ENCODE measurements around the gene SKAP1.

DNA sequence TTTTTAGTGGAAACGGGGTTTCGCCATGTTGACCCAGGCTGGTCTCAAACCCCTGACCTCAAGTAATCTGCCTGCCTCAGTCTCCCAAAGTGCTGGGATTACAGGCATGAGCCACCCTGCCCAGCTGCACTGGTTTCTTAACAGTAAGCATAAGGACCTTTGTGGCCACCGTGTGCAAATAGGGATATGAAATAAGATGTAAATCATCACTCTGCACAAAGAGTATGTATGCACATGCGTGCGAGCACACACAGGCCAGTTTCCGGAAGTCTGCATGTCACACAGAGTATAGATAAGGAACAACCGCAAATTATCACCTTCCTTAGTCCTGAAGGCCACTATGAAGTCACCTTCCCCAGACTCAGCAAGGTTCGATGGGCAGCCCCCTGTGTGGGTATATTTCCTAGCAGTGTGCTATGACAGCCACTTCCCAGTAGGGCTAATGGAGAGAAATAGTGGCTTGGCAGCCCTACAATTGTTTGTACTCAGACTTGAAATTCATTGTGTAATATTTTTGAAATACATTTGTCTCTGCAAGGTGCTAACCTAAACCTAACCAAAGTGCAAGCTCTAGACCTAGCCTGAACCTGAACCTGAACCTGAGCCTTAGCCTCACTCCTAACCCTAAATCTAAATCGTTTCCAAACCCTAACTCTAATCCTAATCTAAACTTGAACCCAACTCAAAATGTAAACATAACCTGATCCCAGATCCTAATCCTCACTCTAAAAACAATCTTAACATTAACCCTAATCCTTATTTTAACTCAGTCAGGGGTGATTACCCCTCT, 48.4 kb upstream of the SKAP1 start:
- TF ChIP-seq, protein P1, sequence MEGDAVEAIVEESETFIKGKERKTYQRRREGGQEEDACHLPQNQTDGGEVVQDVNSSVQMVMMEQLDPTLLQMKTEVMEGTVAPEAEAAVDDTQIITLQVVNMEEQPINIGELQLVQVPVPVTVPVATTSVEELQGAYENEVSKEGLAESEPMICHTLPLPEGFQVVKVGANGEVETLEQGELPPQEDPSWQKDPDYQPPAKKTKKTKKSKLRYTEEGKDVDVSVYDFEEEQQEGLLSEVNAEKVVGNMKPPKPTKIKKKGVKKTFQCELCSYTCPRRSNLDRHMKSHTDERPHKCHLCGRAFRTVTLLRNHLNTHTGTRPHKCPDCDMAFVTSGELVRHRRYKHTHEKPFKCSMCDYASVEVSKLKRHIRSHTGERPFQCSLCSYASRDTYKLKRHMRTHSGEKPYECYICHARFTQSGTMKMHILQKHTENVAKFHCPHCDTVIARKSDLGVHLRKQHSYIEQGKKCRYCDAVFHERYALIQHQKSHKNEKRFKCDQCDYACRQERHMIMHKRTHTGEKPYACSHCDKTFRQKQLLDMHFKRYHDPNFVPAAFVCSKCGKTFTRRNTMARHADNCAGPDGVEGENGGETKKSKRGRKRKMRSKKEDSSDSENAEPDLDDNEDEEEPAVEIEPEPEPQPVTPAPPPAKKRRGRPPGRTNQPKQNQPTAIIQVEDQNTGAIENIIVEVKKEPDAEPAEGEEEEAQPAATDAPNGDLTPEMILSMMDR (conservative IDR thresholded peaks at IDR 0.05; ENCODE audit: low read length) = no peak
- no peak for TF ChIP-seq EZH2phosphoT487 (IDR thresholded peaks at IDR 0.05; ENCODE audit: borderline replicate concordance, low read depth, low read length)

Measured in OCI-LY7 (cell line).